OCI-LY7 (cell line): ENCODE measurements around the gene NOLC1. TPM values are rescaled to one million over a fixed set of nuclear protein-coding genes. Genes with fewer than 3 reads are reported as not detected.

Experiments
- BruUV-seq: library from RNA; stranded (reverse); fragments of 400-500 nt; replicated peaks from 2 replicates; lab custom pipeline; 2021; lab: Mats Ljungman, UMichigan
- CTCF ChIA-PET: fragments of 300-600 bp; sonication (Branson Sonifier 250); formaldehyde crosslinking; loops from one replicate; lab custom pipeline; 2022; ENCODE audit warnings: antibody characterized with exemption; ENCODE audit not compliant: unreplicated experiment; lab: Charles Lee
- POLR2A ChIA-PET: fragments of 300-600 bp; sonication (Branson Sonifier 250); formaldehyde crosslinking; loops from one replicate; lab custom pipeline; 2022; ENCODE audit warnings: antibody characterized with exemption; lab: Charles Lee
- DNase-seq: peaks from one replicate; pipeline ENCODE4 v3.0.0-alpha.2; 2015; ENCODE audit warnings: low spot score
- H2AFZ ChIP-seq: fragments of 200-600 bp; sonication (generic), shearing (Covaris generic); 2 replicates; pipeline ENCODE4 v1.6.1; 2014; ENCODE audit warnings: mild to moderate bottlenecking, antibody characterized with exemption, low read length, moderate library complexity
- H3K27ac ChIP-seq: fragments of 200-600 bp; sonication (generic); 2 replicates; pipeline ENCODE4 v1.5.1; 2014; ENCODE audit warnings: mixed run types, low read depth, mild to moderate bottlenecking, moderate library complexity, low read length, inconsistent platforms; ENCODE audit not compliant: poor library complexity, severe bottlenecking
- H3K36me3 ChIP-seq: fragments of 200-600 bp; sonication (generic); 2 replicates; pipeline ENCODE4 v1.6.1; 2014; ENCODE audit warnings: mild to moderate bottlenecking, antibody characterized with exemption, low read length, moderate library complexity, mixed read lengths; ENCODE audit not compliant: insufficient read depth
- H3K4me1 ChIP-seq: fragments of 200-600 bp; sonication (generic); 2 replicates; pipeline ENCODE4 v1.5.1; 2014; ENCODE audit warnings: mild to moderate bottlenecking, low read length; ENCODE audit not compliant: insufficient read depth, poor library complexity, severe bottlenecking
- H3K4me2 ChIP-seq: fragments of 200-600 bp; sonication (generic); 2 replicates; pipeline ENCODE4 v1.6.1; 2014; ENCODE audit warnings: mild to moderate bottlenecking, low read length
- H3K4me3 ChIP-seq: fragments of 200-600 bp; sonication (generic); 2 replicates; pipeline ENCODE4 v1.5.1; 2014; ENCODE audit warnings: mild to moderate bottlenecking, low read depth, low read length; ENCODE audit not compliant: poor library complexity, severe bottlenecking
- H3K79me2 ChIP-seq: fragments of 200-600 bp; sonication (generic); 2 replicates; pipeline ENCODE4 v1.6.1; 2016; ENCODE audit warnings: low read depth, mild to moderate bottlenecking, low read length, moderate library complexity, mixed read lengths; ENCODE audit not compliant: insufficient read depth
- H3K9me2 ChIP-seq: fragments of 200-600 bp; sonication (generic); 2 replicates; pipeline ENCODE4 v1.6.1; 2016; ENCODE audit warnings: mild to moderate bottlenecking, low read length, mixed read lengths; ENCODE audit not compliant: insufficient read depth
- H3K9me3 ChIP-seq: fragments of 200-600 bp; sonication (generic); 2 replicates; pipeline ENCODE4 v1.6.1; 2014; ENCODE audit warnings: mild to moderate bottlenecking, mixed run types, low read length, mixed read lengths
- H4K20me1 ChIP-seq: fragments of 200-600 bp; sonication (generic); 2 replicates; pipeline ENCODE4 v1.6.1; 2014; ENCODE audit warnings: mild to moderate bottlenecking, antibody characterized with exemption, low read length, moderate library complexity, mixed read lengths; ENCODE audit not compliant: insufficient read depth
- EZH2phosphoT487 ChIP-seq: fragments of 200-600 bp; sonication (generic); IDR thresholded peaks from 2 replicates; pipeline ENCODE4 v1.6.1; 2018; ENCODE audit warnings: low read depth, borderline replicate concordance, mild to moderate bottlenecking, mixed run types, antibody characterized with exemption, low read length, moderate library complexity, mixed read lengths
- intact Hi-C: fragments of 100-400 bp; cut with micrococcal nuclease; formaldehyde crosslinking; loops from one replicate; pipeline ENCODE4 v1.10.0; 2022; ENCODE audit not compliant: unreplicated experiment
- total RNA-seq, 2 experiments: library from RNA; depleted of rRNA in 1 of 2; stranded (reverse); fragments of >200 nt in 1 of 2; shearing (Covaris generic) in 1 of 2; gene quantifications; 2 replicates each; pipeline ENCODE4 v1.2.3, GENCODE V29; 2014 to 2022
- TF ChIP-seq, protein P1 (sequence below): fragments of 200-600 bp; sonication (generic); conservative IDR thresholded peaks from 2 replicates; pipeline ENCODE4 v1.5.1; 2014; ENCODE audit warnings: mild to moderate bottlenecking, antibody characterized with exemption, low read length, moderate library complexity, mixed read lengths

The NOLC1 gene
- total RNA-seq, 2 experiments from 2014 or later, result 93.5 to 152 TPM

DNA sequence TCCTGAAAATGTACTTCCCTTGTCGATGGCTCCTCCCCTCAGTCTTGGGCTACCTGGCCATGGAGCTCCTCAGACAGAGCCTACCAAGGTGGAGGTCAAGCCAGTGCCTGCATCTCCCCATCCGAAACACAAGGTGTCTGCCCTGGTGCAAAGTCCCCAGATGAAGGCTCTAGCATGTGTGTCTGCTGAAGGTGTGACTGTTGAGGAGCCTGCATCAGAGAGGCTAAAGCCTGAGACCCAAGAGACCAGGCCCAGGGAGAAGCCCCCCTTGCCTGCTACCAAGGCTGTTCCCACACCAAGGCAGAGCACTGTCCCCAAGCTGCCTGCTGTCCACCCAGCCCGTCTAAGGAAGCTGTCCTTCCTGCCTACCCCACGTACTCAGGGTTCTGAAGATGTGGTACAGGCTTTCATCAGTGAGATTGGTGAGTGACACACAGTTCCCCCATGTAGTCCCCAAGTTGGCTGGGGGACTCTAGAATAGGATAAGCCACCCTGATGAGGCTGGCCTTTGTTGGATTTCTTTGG is 10.5 kb upstream of the NOLC1 start:
- CTCF ChIA-PET, result no interaction called here
- DNase-seq, result no peak
- intact Hi-C loops, result no loop called here

DNA sequence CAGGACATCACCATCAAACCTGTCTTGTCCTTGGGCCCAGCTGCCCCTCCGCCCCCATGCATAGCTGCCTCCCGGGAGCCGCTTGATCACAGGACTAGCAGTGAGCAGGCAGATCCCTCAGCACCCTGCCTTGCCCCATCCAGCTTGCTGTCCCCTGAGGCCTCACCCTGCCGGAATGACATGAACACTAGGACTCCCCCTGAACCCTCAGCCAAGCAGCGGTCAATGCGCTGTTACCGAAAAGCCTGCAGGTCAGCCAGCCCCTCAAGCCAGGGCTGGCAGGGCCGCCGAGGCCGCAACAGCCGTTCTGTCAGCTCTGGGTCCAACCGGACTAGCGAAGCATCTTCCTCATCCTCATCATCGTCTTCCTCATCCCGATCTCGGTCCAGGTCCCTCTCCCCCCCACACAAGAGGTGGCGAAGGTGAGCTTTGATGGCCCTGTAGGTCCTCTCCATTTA is 5.2 kb upstream of the NOLC1 start:
- Histone ChIP-seq H2AFZ (no peak overlapping the region), H3K36me3 (peaks cover 95% of the 10 kb centered on the region), H4K20me1 (no peaks in the 10 kb centered on the region), H3K4me2 (no peak overlapping the region), H3K4me1 (peaks cover 20% of the 10 kb centered on the region), H3K9me3 (no peaks in the 10 kb centered on the region), H3K79me2 (peaks cover 6% of the 10 kb centered on the region; the same call in 1 of the 2 replicates), H3K9me2 (no peaks in the 10 kb centered on the region), H3K4me3 (no peak overlapping the region), H3K27ac (no peak overlapping the region)
- ChIA-PET POLR2A (interaction anchor here (1.4 kb wide), 1 partner anchor 10 kb away, joined by 4 read pairs; no protein-coding TSS in a partner anchor), CTCF (no interaction called here)
- TF ChIP-seq EZH2phosphoT487, result no peak
- TF ChIP-seq, protein P1, sequence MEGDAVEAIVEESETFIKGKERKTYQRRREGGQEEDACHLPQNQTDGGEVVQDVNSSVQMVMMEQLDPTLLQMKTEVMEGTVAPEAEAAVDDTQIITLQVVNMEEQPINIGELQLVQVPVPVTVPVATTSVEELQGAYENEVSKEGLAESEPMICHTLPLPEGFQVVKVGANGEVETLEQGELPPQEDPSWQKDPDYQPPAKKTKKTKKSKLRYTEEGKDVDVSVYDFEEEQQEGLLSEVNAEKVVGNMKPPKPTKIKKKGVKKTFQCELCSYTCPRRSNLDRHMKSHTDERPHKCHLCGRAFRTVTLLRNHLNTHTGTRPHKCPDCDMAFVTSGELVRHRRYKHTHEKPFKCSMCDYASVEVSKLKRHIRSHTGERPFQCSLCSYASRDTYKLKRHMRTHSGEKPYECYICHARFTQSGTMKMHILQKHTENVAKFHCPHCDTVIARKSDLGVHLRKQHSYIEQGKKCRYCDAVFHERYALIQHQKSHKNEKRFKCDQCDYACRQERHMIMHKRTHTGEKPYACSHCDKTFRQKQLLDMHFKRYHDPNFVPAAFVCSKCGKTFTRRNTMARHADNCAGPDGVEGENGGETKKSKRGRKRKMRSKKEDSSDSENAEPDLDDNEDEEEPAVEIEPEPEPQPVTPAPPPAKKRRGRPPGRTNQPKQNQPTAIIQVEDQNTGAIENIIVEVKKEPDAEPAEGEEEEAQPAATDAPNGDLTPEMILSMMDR, result no peak
- intact Hi-C loops, result no loop called here
- BruUV-seq, result no TSS peak
- DNase-seq, result no peak

More for the DNA sequence above, 10.5 kb upstream of the NOLC1 start:
- BruUV-seq, result no TSS peak
- no peaks in the 10 kb centered on the region for H3K9me3 ChIP-seq
- H3K9me2 ChIP-seq, result no peaks in the 10 kb centered on the region
- H4K20me1 ChIP-seq, result peaks cover 4% of the 10 kb centered on the region; the same call in 1 of the 2 replicates
- H3K4me2 ChIP-seq, result no peak overlapping the region
- TF ChIP-seq, protein P1, result no peak
- TF ChIP-seq EZH2phosphoT487, result no peak
- H3K36me3 ChIP-seq, result peaks cover 97% of the 10 kb centered on the region
- POLR2A ChIA-PET, result no interaction called here
- peaks cover 45% of the 10 kb centered on the region for H3K79me2 ChIP-seq
- H3K4me3 ChIP-seq, result no peak overlapping the region
- H3K27ac ChIP-seq, result no peak overlapping the region
- no peaks in the 10 kb centered on the region for H3K4me1 ChIP-seq
- no peak overlapping the region for H2AFZ ChIP-seq

DNA sequence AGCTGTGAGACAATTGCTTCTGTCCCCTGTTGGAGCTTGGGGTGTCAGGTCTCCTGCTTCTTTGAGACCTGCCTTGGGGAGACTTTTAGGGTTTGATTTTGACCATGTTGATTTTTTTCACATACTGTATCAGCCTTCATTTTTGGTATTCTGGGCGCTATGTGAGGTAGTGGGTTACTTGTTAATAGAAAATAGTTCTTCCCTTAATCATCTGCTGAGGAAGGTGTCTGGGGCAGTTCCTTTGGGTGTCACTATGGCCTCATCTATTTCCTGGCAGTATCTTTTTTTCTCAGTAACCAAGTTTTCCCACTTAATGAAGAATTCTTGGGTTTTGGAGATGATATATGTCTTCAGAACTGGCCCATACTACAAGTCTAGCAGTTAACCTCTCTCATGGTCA is 4.6 kb upstream of the NOLC1 start:
- intact Hi-C loops, result no loop called here
- POLR2A ChIA-PET, result interaction anchor here (1.4 kb wide), 1 partner anchor 11 kb away, joined by 4 read pairs; no protein-coding TSS in a partner anchor
- H2AFZ ChIP-seq, result no peak overlapping the region
- peaks cover 20% of the 10 kb centered on the region for H3K4me1 ChIP-seq
- H3K9me3 ChIP-seq, result no peaks in the 10 kb centered on the region
- no peak for DNase-seq
- CTCF ChIA-PET, result no interaction called here
- TF ChIP-seq EZH2phosphoT487, result no peak
- TF ChIP-seq, protein P1, result no peak
- peaks cover 10% of the 10 kb centered on the region for H3K79me2 ChIP-seq
- H3K36me3 ChIP-seq, result peaks cover 94% of the 10 kb centered on the region
- no peak overlapping the region for H3K4me3 ChIP-seq
- H3K9me2 ChIP-seq, result no peaks in the 10 kb centered on the region
- H3K4me2 ChIP-seq, result no peak overlapping the region
- no TSS peak for BruUV-seq
- H3K27ac ChIP-seq, result no peak overlapping the region
- H4K20me1 ChIP-seq, result no peaks in the 10 kb centered on the region
